Esophagus muscularis mucosa (tissue), 4 donors: ENCODE measurements around the gene MTA2. TPM values are rescaled to one million over a fixed set of nuclear protein-coding genes. Genes with fewer than 3 reads are reported as not detected.
"Not testable (repeated sequence)": the region's sequence is repeated elsewhere in the genome, so short reads cannot be mapped to it uniquely, and the experiment has no call there.

ENCODE experiments used
- DNase-seq: peaks from one replicate; pipeline ENCODE4 v3.0.0-alpha.2; 2017; ENCODE audit errors: extremely low spot score
- H3K27ac ChIP-seq, 4 donors: fragments of 200-600 bp; sonication (generic); replicated peaks in 1 of 4; 1 replicate in 3 of 4; 2 replicates in 1 of 4; pipeline ENCODE4 v1.5.1; 2016 to 2019; ENCODE audit warnings: mild to moderate bottlenecking in 1 of 4
- H3K27me3 ChIP-seq, 4 donors: fragments of 200-600 bp; sonication (generic); one replicate each; pipeline versions ENCODE4 v1.5.1 to v1.6.0; 2016 to 2019
- H3K36me3 ChIP-seq, 4 donors: fragments of 200-600 bp; sonication (generic); one replicate each; pipeline ENCODE4 v1.5.1; 2016 to 2019
- H3K4me1 ChIP-seq, 4 donors: fragments of 200-600 bp; sonication (generic); one replicate each; pipeline ENCODE4 v1.5.1; 2016 to 2019
- H3K4me3 ChIP-seq, 4 donors: fragments of 200-600 bp; sonication (generic); 1 replicate in 2 of 4; 2 replicates in 2 of 4; pipeline ENCODE4 v1.5.1; 2016 to 2019; ENCODE audit warnings: mild to moderate bottlenecking in 4 of 4, moderate library complexity in 1 of 4
- H3K9me3 ChIP-seq, 4 donors: fragments of 200-600 bp; sonication (generic); 1 replicate in 3 of 4; 2 replicates in 1 of 4; pipeline ENCODE4 v1.5.1; 2016 to 2019
- EP300 ChIP-seq: sonication (generic); formaldehyde crosslinking; IDR thresholded peaks from one replicate; pipeline ENCODE4 v1.6.1; 2017; ENCODE audit warnings: antibody characterized with exemption
- POLR2A ChIP-seq: fragments of 450-650 bp; IDR thresholded peaks from one replicate; pipeline ENCODE4 v1.6.1; 2017; ENCODE audit warnings: antibody characterized with exemption, moderate library complexity, mild to moderate bottlenecking, low read depth
- POLR2AphosphoS5 ChIP-seq, 2 donors: sonication (generic); formaldehyde crosslinking; IDR thresholded peaks; one replicate each; pipeline ENCODE4 v1.6.1; 2017; ENCODE audit warnings: antibody characterized with exemption in 2 of 2
- WGBS: methylation state at CpG from one replicate; pipeline ENCODE4 v1.1.5; 2018; 5-methylcytosine and 5-hydroxymethylcytosine counted together
- intact Hi-C: fragments of 100-400 bp; cut with DNase I; formaldehyde crosslinking; loops from one replicate; pipeline ENCODE4 v1.15.1; 2023
- total RNA-seq, 4 donors: library from RNA; depleted of rRNA; stranded (reverse); fragments of >200 nt; gene quantifications; one replicate each; pipeline versions ENCODE4 v1.1.0 to v1.2.1, GENCODE V29; 2016
- TF ChIP-seq, protein P1 (sequence below), 3 experiments: fragments of 200-600 bp in 2 of 3; fragments of 450-650 bp in 1 of 3; sonication (generic) in 2 of 3; IDR thresholded peaks; one replicate each; pipeline ENCODE4 v1.5.1; 2017 to 2019; ENCODE audit warnings: antibody characterized with exemption in 3 of 3, mild to moderate bottlenecking in 2 of 3, moderate library complexity in 1 of 3

Gene MTA2
- total RNA-seq, 4 donors from 2014 or later: 60.2 to 91.4 (median 88.3) TPM

DNA sequence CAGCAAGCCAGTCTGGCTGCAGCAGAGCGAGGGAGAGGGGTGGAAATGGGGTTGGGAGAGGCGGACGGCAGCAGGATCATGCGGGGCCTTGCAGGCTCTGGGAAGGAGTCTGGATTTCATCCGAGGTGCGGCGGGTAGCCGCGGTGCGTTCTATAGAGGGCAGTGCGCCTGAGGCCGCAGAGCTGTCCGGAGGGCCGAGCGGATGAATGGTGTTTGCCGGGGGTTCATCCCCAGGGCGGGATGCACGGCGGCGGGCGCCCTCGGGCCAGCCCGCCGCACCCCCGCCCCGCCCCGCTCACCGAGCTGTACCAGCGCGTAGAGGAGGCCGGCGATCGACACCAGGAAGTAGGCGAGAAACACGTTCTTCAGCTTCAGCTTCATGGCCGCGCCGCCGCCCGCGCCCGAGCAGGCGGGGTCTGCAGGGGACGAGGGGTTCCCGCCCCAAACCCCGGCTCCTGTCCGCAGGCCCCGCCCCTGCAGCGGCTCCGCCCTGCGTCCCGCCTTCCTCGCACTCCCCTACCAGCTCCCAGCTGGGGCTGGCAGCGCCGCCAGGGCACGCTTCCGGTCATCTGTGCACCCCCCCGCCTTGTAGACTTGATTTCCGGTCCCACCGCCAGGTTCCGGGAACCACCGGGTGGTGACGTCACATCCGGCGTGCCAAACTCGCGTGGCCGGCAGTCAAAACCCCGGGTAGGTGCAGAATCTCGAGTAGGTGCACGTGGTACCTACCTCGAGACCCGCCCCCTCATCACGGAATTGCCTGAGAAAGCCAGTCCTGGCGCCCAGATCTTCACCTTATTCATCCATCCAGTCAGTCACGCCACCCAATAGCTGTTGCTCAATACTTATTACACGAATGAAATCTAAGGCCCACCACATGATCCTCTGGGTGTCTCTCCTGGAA is 20.2 kb upstream of the MTA2 start, which contains the start of gene B3GAT3:
B3GAT3 (minus strand) TSS at position 420 of the 904 bp plus-strand sequence; CDS start at position 381, 39 bp downstream.
- TF ChIP-seq, protein P1, sequence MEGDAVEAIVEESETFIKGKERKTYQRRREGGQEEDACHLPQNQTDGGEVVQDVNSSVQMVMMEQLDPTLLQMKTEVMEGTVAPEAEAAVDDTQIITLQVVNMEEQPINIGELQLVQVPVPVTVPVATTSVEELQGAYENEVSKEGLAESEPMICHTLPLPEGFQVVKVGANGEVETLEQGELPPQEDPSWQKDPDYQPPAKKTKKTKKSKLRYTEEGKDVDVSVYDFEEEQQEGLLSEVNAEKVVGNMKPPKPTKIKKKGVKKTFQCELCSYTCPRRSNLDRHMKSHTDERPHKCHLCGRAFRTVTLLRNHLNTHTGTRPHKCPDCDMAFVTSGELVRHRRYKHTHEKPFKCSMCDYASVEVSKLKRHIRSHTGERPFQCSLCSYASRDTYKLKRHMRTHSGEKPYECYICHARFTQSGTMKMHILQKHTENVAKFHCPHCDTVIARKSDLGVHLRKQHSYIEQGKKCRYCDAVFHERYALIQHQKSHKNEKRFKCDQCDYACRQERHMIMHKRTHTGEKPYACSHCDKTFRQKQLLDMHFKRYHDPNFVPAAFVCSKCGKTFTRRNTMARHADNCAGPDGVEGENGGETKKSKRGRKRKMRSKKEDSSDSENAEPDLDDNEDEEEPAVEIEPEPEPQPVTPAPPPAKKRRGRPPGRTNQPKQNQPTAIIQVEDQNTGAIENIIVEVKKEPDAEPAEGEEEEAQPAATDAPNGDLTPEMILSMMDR (IDR thresholded peaks at IDR 0.05): peak in 1 of 3 experiments; percentile 25
- TF ChIP-seq EP300 (peak; percentile 85), POLR2A (peak; percentile 63), POLR2AphosphoS5 (IDR thresholded peaks at IDR 0.05) (peak; percentile 96 to 98)
- DNase-seq: peak; percentile 99
- Histone ChIP-seq H3K4me1 (peaks cover 16 to 33% (median 23%) of the 10 kb centered on the region in 4 donors), H3K4me3 (peak within 1 kb of the TSS; percentile 66 to 87 (median 76)), H3K27me3 (no peaks in the 10 kb centered on the region), H3K9me3 (no peaks in the 10 kb centered on the region), H3K27ac (peak within 1 kb of the TSS; percentile 83 to 91 (median 88)), H3K36me3 (peaks cover 18 to 46% (median 33%) of the 10 kb centered on the region in 4 donors)
- WGBS: 2% methylated on average over 27 of the region's 77 CpGs
- intact Hi-C loops: no loop called here

DNA sequence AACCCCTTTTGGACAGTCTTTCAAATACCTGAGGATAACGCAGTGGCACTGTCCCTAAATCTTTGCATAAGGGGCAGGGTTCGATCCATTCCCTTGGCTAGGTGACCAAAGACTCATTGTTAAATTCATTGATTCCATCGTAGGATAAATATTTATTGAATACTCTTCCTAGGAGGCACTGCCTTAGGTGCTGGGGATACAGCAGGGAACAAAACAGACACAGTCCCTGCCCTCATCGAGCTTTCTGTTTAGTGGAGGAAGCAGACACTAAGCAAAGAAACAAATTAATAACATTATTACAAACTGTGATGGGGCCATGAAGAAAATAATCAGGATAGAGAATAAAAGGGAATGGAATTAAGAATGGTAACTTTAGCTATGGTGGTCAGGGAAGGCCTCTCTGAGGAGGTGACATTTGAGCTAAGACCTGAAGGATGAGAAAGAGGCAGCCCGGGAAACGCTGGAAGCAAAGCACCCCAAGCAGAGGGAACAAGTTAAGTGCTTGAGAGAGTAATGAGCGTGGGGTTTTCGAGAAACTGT is 19.4 kb upstream of the MTA2 start:
- no peak for DNase-seq
- peak overlapping the region; percentile 66 to 87 (median 76) for H3K4me3 ChIP-seq
- intact Hi-C loops: no loop called here
- H3K36me3 ChIP-seq: peaks cover 15 to 45% (median 32%) of the 10 kb centered on the region in 4 donors
- 34% methylated on average over 8 of the region's 8 CpGs for whole genome bisulfite sequencing
- peak overlapping the region; percentile 83 to 91 (median 88) for H3K27ac ChIP-seq
- TF ChIP-seq POLR2A: no peak
- TF ChIP-seq, protein P1 (IDR thresholded peaks at IDR 0.05): no peak
- no peak for TF ChIP-seq EP300
- TF ChIP-seq POLR2AphosphoS5 (IDR thresholded peaks at IDR 0.05): no peak
- peaks cover 16 to 33% (median 23%) of the 10 kb centered on the region in 4 donors for H3K4me1 ChIP-seq
- no peaks in the 10 kb centered on the region for H3K27me3 ChIP-seq
- H3K9me3 ChIP-seq: no peaks in the 10 kb centered on the region

DNA sequence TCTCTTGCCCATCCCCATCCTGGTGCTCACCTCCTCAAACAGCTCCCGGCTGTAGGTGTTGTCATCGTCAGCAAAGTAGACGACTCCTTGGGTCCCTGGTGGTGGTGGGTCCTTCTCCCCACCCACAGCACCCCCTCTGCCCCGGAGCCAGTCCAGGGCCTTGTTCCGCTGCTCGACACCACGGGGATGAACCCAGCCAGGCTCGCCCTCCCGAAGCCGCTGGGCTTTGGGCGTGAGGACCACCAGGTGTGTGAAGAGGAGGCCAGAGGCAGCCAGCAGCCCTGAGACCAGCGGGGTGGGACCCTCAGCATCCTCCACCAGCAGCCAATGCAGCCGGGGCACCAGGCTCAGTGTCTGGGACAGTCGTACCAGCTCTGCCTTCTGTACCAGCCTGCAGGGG is 15.3 kb upstream of the MTA2 start:
- H3K27me3 ChIP-seq, DNase-seq, H3K4me3 ChIP-seq, H3K9me3 ChIP-seq, H3K27ac ChIP-seq, intact Hi-C loops: not testable (repeated sequence)
- 78% methylated on average over 3 of the region's 14 CpGs for WGBS
- Histone ChIP-seq H3K36me3 (peaks cover 5 to 46% (median 33%) of the 10 kb centered on the region in 4 donors), H3K4me1 (peaks cover 17 to 40% (median 31%) of the 10 kb centered on the region in 4 donors)

DNA sequence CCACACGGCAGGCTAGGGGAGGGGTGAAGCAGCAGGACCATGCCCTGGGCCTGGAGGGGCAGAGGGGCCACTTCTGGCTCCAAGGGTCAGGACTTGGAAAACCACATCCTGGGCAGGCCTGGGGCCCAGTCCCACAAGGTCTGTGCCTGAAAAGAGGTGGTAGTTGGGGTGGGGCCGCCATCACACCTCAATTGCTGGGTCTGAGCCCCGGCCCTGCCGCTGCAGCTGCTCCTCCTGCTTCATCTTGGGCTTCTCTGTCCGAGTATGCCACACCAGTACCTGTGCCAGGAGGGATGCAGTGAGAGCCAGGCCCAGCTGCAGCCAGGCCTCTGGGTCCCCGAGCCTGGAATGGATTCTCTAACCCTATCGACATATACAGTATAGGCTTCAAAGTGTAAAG is 13.9 kb upstream of the MTA2 start:
- WGBS: 100% methylated on average over 1 of the region's 7 CpGs
- no peak overlapping the region for H3K27ac ChIP-seq

More for the DNA sequence above, 13.9 kb upstream of the MTA2 start:
- peaks cover 21 to 44% (median 36%) of the 10 kb centered on the region in 4 donors for H3K4me1 ChIP-seq
- no peaks in the 10 kb centered on the region for H3K27me3 ChIP-seq
- no peak for DNase-seq
- no peaks in the 10 kb centered on the region for H3K9me3 ChIP-seq
- no peak for TF ChIP-seq POLR2AphosphoS5 (IDR thresholded peaks at IDR 0.05)
- TF ChIP-seq, protein P1 (IDR thresholded peaks at IDR 0.05): no peak
- TF ChIP-seq POLR2A: no peak
- TF ChIP-seq EP300: no peak
- intact Hi-C loops: no loop called here
- no peak overlapping the region for H3K4me3 ChIP-seq
- H3K36me3 ChIP-seq: peaks cover 5 to 52% (median 34%) of the 10 kb centered on the region in 4 donors
